ENCODE data around the gene SLC38A6.

GRCh38 chr14:61076556-61076955, 95.5 kb downstream of the SLC38A6 start:
- TF ChIP-seq CTCF (IDR thresholded peaks at IDR 0.05) (no peak), POLR2A (IDR thresholded peaks at IDR 0.05) (no peak)

Data from body of pancreas (tissue), 4 donors.